A673 (cell line): ENCODE data around the gene ELP5.

ENCODE experiments used
- CTCF ChIP-seq: fragments of 300-800, 200-600 bp; sonication (generic); conservative IDR thresholded peaks from 2 replicates; pipeline ENCODE4 v1.5.1; 2017; ENCODE audit warnings: low read depth, mild to moderate bottlenecking, antibody characterized with exemption, low read length, moderate library complexity, mixed read lengths
- EZH2 ChIP-seq: fragments of 200-600 bp; sonication (generic); IDR thresholded peaks from 2 replicates; pipeline ENCODE4 v1.6.1; 2017; ENCODE audit warnings: borderline replicate concordance, low read depth, mild to moderate bottlenecking, mixed read lengths, antibody characterized with exemption, low read length; ENCODE audit not compliant: poor library complexity, severe bottlenecking

- TF ChIP-seq CTCF, result no peak
- TF ChIP-seq EZH2, result no peak
Measured at GRCh38 chr17:7233701-7234082, 18.3 kb upstream of the ELP5 start.
